GM18505 (cell line): ENCODE measurements around the gene SPDYE3.
A peak's percentile ranks its signal among the peaks of the same experiment; 100 is the strongest.
"Not testable (repeated sequence)": the region's sequence is repeated elsewhere in the genome, so short reads cannot be mapped to it uniquely, and the experiment has no call there.

Experiments used
- ATAC-seq: cut with Tn5 transposase; IDR thresholded peaks from one replicate; pipeline ENCODE4 v1.9.1; 2021; ENCODE audit not compliant: unreplicated experiment
- POLR2A ChIP-seq: IDR thresholded peaks from 4 replicates; pipeline ENCODE4 v1.6.1; 2011; ENCODE audit warnings: borderline replicate concordance; ENCODE audit not compliant: insufficient read depth, insufficient read length; ENCODE audit errors: extremely low read depth

SPDYE3 gene

GRCh38 chr7:100307402-100307801, at the start of gene SPDYE3:
TSS of gene SPDYE3 (plus strand) at chr7:100307702. CDS start at chr7:100307886, 184 bp downstream.
- not testable (repeated sequence) for ATAC-seq

GRCh38 chr7:100259984-100260383, 47.5 kb upstream of the SPDYE3 start:
- ATAC-seq: not testable (repeated sequence)

DNA sequence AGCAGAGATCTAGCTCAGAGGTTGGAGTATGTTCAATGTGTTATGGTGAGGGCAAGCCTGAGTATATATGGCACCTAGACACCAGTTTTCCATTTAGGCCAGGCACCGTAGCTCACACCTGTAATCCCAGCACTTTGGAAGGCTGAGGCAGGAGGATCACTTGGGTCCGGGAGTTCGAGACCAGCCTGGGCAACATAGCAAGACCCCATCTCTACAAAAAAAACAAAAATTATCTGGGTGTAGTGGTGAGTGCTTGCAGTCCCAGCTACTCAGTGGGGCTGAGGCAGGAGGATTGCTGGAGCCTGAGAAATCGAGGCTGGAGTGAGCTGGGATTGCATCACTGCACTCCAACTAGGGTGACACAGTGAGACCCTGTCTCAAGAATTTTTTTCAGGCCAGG, 44.6 kb upstream of the SPDYE3 start:
- not testable (repeated sequence) for ATAC-seq

- not testable (repeated sequence) for ATAC-seq
Measured at GRCh38 chr7:100264223-100264622, 43.3 kb upstream of the SPDYE3 start.

GRCh38 chr7:100264669-100265165, 42.8 kb upstream of the SPDYE3 start:
- ATAC-seq: not testable (repeated sequence)

DNA sequence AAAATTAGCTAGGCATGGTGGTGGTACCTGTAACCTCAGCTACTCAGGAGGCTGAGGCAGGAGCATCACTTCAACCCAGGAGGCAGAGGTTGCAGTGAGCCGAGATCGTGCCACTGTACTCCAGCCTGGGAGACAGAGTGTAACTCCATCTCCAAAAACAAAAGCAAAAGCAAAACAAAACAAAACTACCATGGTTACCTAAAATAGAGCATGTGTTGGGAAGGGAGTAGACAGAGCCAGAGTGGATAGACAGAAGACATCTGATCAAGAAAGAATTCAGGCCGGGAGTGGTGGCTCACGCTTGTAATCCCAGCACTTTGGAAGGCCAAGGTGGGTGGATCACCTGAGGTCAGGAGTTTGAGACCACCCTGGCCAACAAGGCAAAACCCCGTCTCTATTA, 41.7 kb upstream of the SPDYE3 start:
- not testable (repeated sequence) for ATAC-seq

GRCh38 chr7:100266576-100267354, 40.7 kb upstream of the SPDYE3 start:
- TF ChIP-seq POLR2A: no peak
- ATAC-seq: no peak

DNA sequence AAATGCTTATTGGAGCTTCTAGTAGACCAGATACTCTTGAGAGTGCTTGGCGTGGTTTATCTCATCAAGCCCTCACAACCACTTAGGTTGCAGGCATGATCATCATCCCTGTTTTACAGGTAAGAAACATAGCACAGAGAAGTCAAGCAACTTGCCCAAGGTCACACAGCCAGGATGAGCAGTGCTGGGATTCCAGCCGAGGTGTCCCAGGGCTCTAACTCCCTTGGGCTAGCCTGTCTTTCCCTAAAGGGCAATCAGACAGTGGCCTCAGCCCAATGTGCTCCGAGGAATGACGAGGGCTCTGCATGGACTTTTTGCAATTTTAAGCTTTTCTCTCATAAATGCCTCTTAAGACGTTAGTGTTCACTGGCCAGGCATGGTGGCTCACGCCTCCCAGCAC, 39.9 kb upstream of the SPDYE3 start:
- no peak for ATAC-seq
- TF ChIP-seq POLR2A: no peak

DNA sequence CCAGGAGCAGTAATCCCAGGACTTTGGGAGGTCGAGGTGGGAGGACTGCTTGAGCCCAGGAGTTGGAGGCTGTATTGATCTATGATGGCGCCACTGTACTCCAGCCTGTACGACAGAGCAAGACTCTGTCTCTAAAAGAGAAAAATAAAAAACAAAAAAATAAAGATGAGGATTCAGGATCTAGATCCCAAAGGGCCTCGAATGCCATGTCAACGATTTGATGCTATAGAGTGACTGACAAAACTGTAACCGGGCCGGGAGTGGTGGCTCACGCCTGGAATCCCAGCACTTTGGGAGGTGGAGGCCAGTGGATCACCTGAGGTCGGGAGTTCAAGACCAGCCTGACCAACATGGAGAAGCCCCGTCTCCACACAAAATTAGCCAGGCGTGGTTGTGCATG, 38.6 kb upstream of the SPDYE3 start:
- not testable (repeated sequence) for ATAC-seq

DNA sequence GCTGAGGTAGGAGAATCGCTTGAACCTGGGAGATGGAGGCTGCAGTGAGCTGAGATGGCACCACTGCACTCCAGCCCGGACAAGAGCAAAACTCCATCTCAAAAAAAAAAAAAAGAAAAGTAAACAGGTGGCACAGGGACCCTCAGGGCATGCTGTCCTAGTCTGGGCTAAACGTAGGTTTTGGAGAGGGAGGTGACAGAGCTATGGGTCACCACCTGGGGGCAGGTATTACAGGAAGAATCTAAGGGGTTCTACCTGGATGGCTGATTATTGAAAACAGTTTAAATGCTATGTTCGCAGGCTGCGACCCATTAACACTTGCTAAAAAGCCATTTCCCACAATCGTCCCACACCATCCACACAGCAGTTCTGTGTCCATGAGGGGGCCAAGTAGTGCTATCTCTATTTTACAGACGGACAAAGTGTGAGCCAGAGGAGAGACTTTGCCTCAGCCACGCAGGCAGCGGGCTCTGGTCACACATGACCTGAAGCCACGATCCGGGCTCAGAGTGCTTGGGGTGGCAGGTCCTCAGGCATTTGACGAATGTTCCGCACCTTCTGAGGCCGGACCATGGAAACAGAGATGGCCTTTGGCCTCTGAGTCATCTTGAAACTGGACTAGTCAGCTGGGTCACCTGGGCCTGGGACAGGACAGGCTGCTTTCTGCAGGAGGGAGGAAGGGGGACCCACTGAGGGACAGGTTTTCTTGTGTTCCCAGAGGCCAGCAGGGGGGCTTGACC, 38.0 kb upstream of the SPDYE3 start:
- not testable (repeated sequence) for ATAC-seq

GRCh38 chr7:100270046-100270918, 37.2 kb upstream of the SPDYE3 start:
- ATAC-seq: not testable (repeated sequence)

DNA sequence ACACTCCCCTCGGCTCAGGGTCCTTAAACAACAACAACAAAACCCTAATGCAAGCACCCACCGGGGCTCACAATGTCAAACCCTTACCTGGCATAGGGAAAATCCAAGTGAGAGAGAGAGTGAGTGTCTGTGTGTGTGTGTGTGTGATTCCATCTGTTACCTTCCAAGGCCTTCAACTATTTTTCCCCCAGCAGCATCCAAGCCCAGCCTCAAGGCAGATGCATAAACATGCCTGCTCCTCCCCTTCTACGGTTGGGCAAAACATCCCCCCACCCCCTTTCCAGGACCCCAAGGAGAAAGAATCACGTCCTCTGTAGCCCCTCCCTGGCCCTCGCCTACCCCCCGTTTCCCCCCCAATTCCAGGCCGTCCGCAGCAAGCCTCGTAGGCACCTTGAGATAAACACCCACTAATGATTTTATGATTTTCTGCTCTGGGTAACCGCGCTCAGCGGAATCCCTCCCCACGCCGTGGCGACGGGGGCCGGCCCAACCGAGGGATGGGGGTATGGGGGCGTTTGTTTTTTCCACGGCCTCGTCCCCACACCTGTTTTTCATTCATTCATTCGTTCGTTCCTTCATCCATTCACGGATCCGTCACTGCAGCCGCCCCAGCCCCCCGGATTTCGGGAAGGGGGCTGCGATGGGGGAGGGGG, 36.4 kb upstream of the SPDYE3 start:
- ATAC-seq: not testable (repeated sequence)

GRCh38 chr7:100271716-100272537, 35.6 kb upstream of the SPDYE3 start:
- no peak for TF ChIP-seq POLR2A
- ATAC-seq: peak; percentile 88

- not testable (repeated sequence) for ATAC-seq
Measured at GRCh38 chr7:100272538-100272902, 35.0 kb upstream of the SPDYE3 start.
